H9 (cell line): ENCODE results near the gene GLIS2. TPM values are rescaled to one million over a fixed set of nuclear protein-coding genes. Genes with fewer than 3 reads are reported as not detected.

Source experiments
- DNase-seq: peaks from one replicate; pipeline ENCODE4 v3.0.0-alpha.2; 2017
- H2AFZ ChIP-seq: one replicate; pipeline ENCODE4 v1.6.1; 2013; ENCODE audit warnings: mild to moderate bottlenecking, low read length, control low read depth, moderate library complexity
- H2AK5ac ChIP-seq: 2 replicates; pipeline ENCODE4 v1.6.1; 2013; ENCODE audit warnings: low read length, control low read depth, mixed read lengths; ENCODE audit not compliant: insufficient read length
- H2BK120ac ChIP-seq: one replicate; pipeline ENCODE4 v1.6.1; 2013; ENCODE audit warnings: low read depth, mild to moderate bottlenecking, low read length, control low read depth, inconsistent platforms; ENCODE audit not compliant: poor library complexity, severe bottlenecking
- H2BK12ac ChIP-seq: 2 replicates; pipeline ENCODE4 v1.6.1; 2013; ENCODE audit warnings: low read length, control low read depth, mixed read lengths, low read depth; ENCODE audit not compliant: insufficient read length
- H2BK15ac ChIP-seq: 2 replicates; pipeline ENCODE4 v1.6.1; 2013; ENCODE audit warnings: low read depth, low read length, control low read depth
- H2BK20ac ChIP-seq: one replicate; pipeline ENCODE4 v1.6.1; 2013; ENCODE audit warnings: low read depth, mild to moderate bottlenecking, low read length, control low read depth, inconsistent platforms; ENCODE audit not compliant: poor library complexity, severe bottlenecking
- H2BK5ac ChIP-seq: 2 replicates; pipeline ENCODE4 v1.6.1; 2013; ENCODE audit warnings: low read length, control low read depth, mixed read lengths; ENCODE audit not compliant: insufficient read length
- H3K14ac ChIP-seq: 2 replicates; pipeline ENCODE4 v1.6.1; 2013; ENCODE audit warnings: low read length, control low read depth; ENCODE audit not compliant: insufficient read depth
- H3K18ac ChIP-seq: 2 replicates; pipeline ENCODE4 v1.6.1; 2013; ENCODE audit warnings: low read depth, mild to moderate bottlenecking, mixed read lengths, low read length, control low read depth; ENCODE audit not compliant: insufficient read length
- H3K23ac ChIP-seq: 2 replicates; pipeline ENCODE4 v1.6.1; 2013; ENCODE audit warnings: low read length, control low read depth, mixed read lengths, low read depth; ENCODE audit not compliant: insufficient read length
- H3K23me2 ChIP-seq: 2 replicates; pipeline ENCODE4 v1.6.1; 2013; ENCODE audit warnings: low read depth, mild to moderate bottlenecking, mixed read lengths, low read length, control low read depth; ENCODE audit not compliant: insufficient read length, poor library complexity, severe bottlenecking
- H3K27ac ChIP-seq: 2 replicates; pipeline ENCODE4 v1.5.1; 2013; ENCODE audit warnings: low read length, control low read depth, mixed read lengths, low read depth; ENCODE audit not compliant: insufficient read length
- H3K27me3 ChIP-seq: 2 replicates; pipeline ENCODE4 v1.6.1; 2013; ENCODE audit warnings: low read length, control low read depth, inconsistent platforms; ENCODE audit not compliant: insufficient read depth
- H3K4ac ChIP-seq: 2 replicates; pipeline ENCODE4 v1.6.1; 2013; ENCODE audit warnings: low read depth, mild to moderate bottlenecking, control low read depth, inconsistent platforms, low read length, moderate library complexity
- H3K4me1 ChIP-seq: 2 replicates; pipeline ENCODE4 v1.6.1; 2013; ENCODE audit warnings: low read length, control low read depth, inconsistent platforms; ENCODE audit not compliant: insufficient read depth
- H3K4me2 ChIP-seq: 2 replicates; pipeline ENCODE4 v1.6.1; 2013; ENCODE audit warnings: low read length, control low read depth, mixed read lengths; ENCODE audit not compliant: insufficient read length, insufficient read depth
- H3K56ac ChIP-seq: 2 replicates; pipeline ENCODE4 v1.6.1; 2013; ENCODE audit warnings: low read depth, mild to moderate bottlenecking, mixed read lengths, low read length, control low read depth; ENCODE audit not compliant: insufficient read length
- H3K79me1 ChIP-seq: 2 replicates; pipeline ENCODE4 v1.6.1; 2013; ENCODE audit warnings: low read depth, mild to moderate bottlenecking, moderate library complexity, low read length, control low read depth, inconsistent platforms; ENCODE audit not compliant: insufficient read depth, poor library complexity, severe bottlenecking
- H3K79me2 ChIP-seq: 2 replicates; pipeline ENCODE4 v1.6.1; 2013; ENCODE audit warnings: low read length, control low read depth, inconsistent platforms; ENCODE audit not compliant: insufficient read depth
- H3K9ac ChIP-seq: 2 replicates; pipeline ENCODE4 v1.6.1; 2013; ENCODE audit warnings: low read length, control low read depth, mixed read lengths; ENCODE audit not compliant: insufficient read length; ENCODE audit errors: extremely low read depth
- H3K9me3 ChIP-seq: one replicate; pipeline ENCODE4 v1.6.1; 2013; ENCODE audit warnings: low read depth, low read length, inconsistent platforms; ENCODE audit not compliant: control insufficient read depth
- H3T11ph ChIP-seq: one replicate; pipeline ENCODE4 v1.6.1; 2013; ENCODE audit warnings: mild to moderate bottlenecking, low read length, control low read depth, inconsistent platforms
- H4K20me1 ChIP-seq: one replicate; pipeline ENCODE4 v1.6.1; 2013; ENCODE audit not compliant: control insufficient read depth, insufficient read length, insufficient read depth
- H4K5ac ChIP-seq: 2 replicates; pipeline ENCODE4 v1.6.1; 2013; ENCODE audit warnings: low read depth, mild to moderate bottlenecking, mixed read lengths, low read length, control low read depth; ENCODE audit not compliant: insufficient read length
- H4K8ac ChIP-seq: replicated peaks from 2 replicates; pipeline ENCODE4 v1.6.1; 2013; ENCODE audit warnings: low read length, control low read depth, mixed read lengths, low read depth; ENCODE audit not compliant: insufficient read length
- H4K91ac ChIP-seq: 2 replicates; pipeline ENCODE4 v1.6.1; 2013; ENCODE audit warnings: low read depth, mild to moderate bottlenecking, moderate library complexity, mixed read lengths, low read length, control low read depth; ENCODE audit not compliant: insufficient read length
- H3K27ac Mint-ChIP-seq, 3 experiments: 2 replicates in 2 of 3; 3 replicates in 1 of 3; pipeline ENCODE4 v1.8.0; 2020 to 2021; ENCODE audit warnings: mixed read lengths in 3 of 3, mild to moderate bottlenecking in 1 of 3, moderate library complexity in 1 of 3
- H3K27me3 Mint-ChIP-seq: 2 replicates; pipeline ENCODE4 v1.8.0; 2021; ENCODE audit warnings: low read depth, mild to moderate bottlenecking, moderate library complexity, mixed read lengths
- H3K36me3 Mint-ChIP-seq, 3 experiments: 2 replicates in 2 of 3; 3 replicates in 1 of 3; pipeline ENCODE4 v1.8.0; 2020 to 2021; ENCODE audit warnings: low read depth in 3 of 3, mixed read lengths in 3 of 3; ENCODE audit not compliant: insufficient read depth in 1 of 3
- H3K4me1 Mint-ChIP-seq, 2 experiments: 2 replicates each; pipeline ENCODE4 v1.8.0; 2020; ENCODE audit warnings: mixed read lengths in 2 of 2
- H3K4me3 Mint-ChIP-seq, 2 experiments: 2 replicates in 1 of 2; 3 replicates in 1 of 2; pipeline ENCODE4 v1.8.0; 2020 to 2021; ENCODE audit warnings: mild to moderate bottlenecking in 2 of 2, mixed read lengths in 2 of 2, moderate library complexity in 1 of 2
- H3K9me3 Mint-ChIP-seq, 2 experiments: 2 replicates in 1 of 2; 3 replicates in 1 of 2; pipeline ENCODE4 v1.8.0; 2020; ENCODE audit warnings: mild to moderate bottlenecking in 2 of 2, mixed read lengths in 2 of 2, moderate library complexity in 1 of 2
- CTCF ChIP-seq: fragments of 200-600 bp; sonication (generic); conservative IDR thresholded peaks from 3 replicates; pipeline ENCODE4 v1.8.0; 2021; ENCODE audit warnings: antibody characterized with exemption, mild to moderate bottlenecking
- WGBS: extraction: QIAGEN DNeasy Blood & Tissue Kit; methylation state at CpG from one replicate; pipeline ENCODE4 v1.1.7; 2013; ENCODE audit warnings: missing lambda C conversion rate, low lambda C conversion rate, mixed read lengths; ENCODE audit not compliant: insufficient read length; ENCODE audit errors: extremely low coverage; 5-methylcytosine and 5-hydroxymethylcytosine counted together
- total RNA-seq: library from RNA; stranded (reverse); gene quantifications from 2 replicates; pipeline ENCODE4 v1.2.1, GENCODE V29; 2021

The GLIS2 gene
- total RNA-seq, 1 experiment from 2014 or later = 14.3 TPM

GRCh38 chr16:4332083-4332482, 16.2 kb downstream of the GLIS2 start:
- H3K27me3 Mint-ChIP-seq = no peaks in the 10 kb centered on the region
- no peak overlapping the region for H3K4me2 ChIP-seq
- no peak overlapping the region for H2AK5ac ChIP-seq
- no peak overlapping the region for H3K4me3 Mint-ChIP-seq
- H3K79me1 ChIP-seq = no peaks in the 10 kb centered on the region
- H3K9ac ChIP-seq = no peak overlapping the region
- no peak for DNase-seq
- H2BK20ac ChIP-seq = no peak overlapping the region
- H4K8ac ChIP-seq = no peak overlapping the region
- H3K36me3 Mint-ChIP-seq = peaks cover 4 to 15% (median 10%) of the 10 kb centered on the region in 3 experiments; a peak in 5 of 7 replicates
- no peak overlapping the region for H3K4ac ChIP-seq
- TF ChIP-seq CTCF = no peak
- H3K27me3 ChIP-seq = no peaks in the 10 kb centered on the region
- WGBS = no CpG with 5 or more reads among the region's 14 CpGs
- no peak overlapping the region for H3K56ac ChIP-seq
- peaks cover 4% of the 10 kb centered on the region for H3K23me2 ChIP-seq
- H2BK120ac ChIP-seq = no peak overlapping the region
- no peak overlapping the region for H3K27ac Mint-ChIP-seq
- H3K4me1 Mint-ChIP-seq = peaks cover 4 to 8% of the 10 kb centered on the region in 2 experiments
- no peak overlapping the region for H3K27ac ChIP-seq
- no peak overlapping the region for H2BK12ac ChIP-seq
- no peak overlapping the region for H3K18ac ChIP-seq
- no peak overlapping the region for H2BK15ac ChIP-seq
- H3K9me3 ChIP-seq = no peaks in the 10 kb centered on the region
- no peaks in the 10 kb centered on the region for H3K4me1 ChIP-seq
- H3T11ph ChIP-seq = no peak overlapping the region
- H4K5ac ChIP-seq = no peak overlapping the region
- H3K23ac ChIP-seq = no peak overlapping the region
- H4K20me1 ChIP-seq = no peaks in the 10 kb centered on the region
- H3K9me3 Mint-ChIP-seq = no peaks in the 10 kb centered on the region
- H2BK5ac ChIP-seq = no peak overlapping the region
- H3K14ac ChIP-seq = no peak overlapping the region; the same call in 1 of the 2 replicates
- H4K91ac ChIP-seq = no peak overlapping the region
- H2AFZ ChIP-seq = no peak overlapping the region
- no peaks in the 10 kb centered on the region; the same call in 1 of the 2 replicates for H3K79me2 ChIP-seq
